H1 (cell line): Measurements from ENCODE around the gene HDGFL3. TPM values are rescaled to one million over a fixed set of nuclear protein-coding genes. Genes with fewer than 3 reads are reported as not detected.

Experiments used
- CTCF ChIA-PET: fragments of 300-600 bp; sonication (Branson Sonifier 250); formaldehyde crosslinking; loops from one replicate; lab custom pipeline; 2021; ENCODE audit not compliant: partially characterized antibody; lab: Charles Lee
- POLR2A ChIA-PET: fragments of 300-600 bp; sonication (Branson Sonifier 250); formaldehyde crosslinking; loops from one replicate; lab custom pipeline; 2021; ENCODE audit warnings: inconsistent platforms; ENCODE audit not compliant: partially characterized antibody; lab: Charles Lee
- DNase-seq, 2 experiments: peaks; one replicate each; pipeline versions ENCODE4 v3.0.0 to v3.0.0-alpha.2; 2010 to 2022; ENCODE audit warnings: low spot score in 2 of 2, low read depth in 1 of 2, mixed read lengths in 1 of 2
- FAIRE-seq: peaks from 2 replicates; lab custom pipeline; 2011; peaks lifted over from hg19 to GRCh38; lab: Jason Lieb, UNC
- H2AFZ ChIP-seq: 2 replicates; pipeline ENCODE4 v1.8.1; 2012; ENCODE audit warnings: low read length, inconsistent platforms
- H2AK5ac ChIP-seq: 2 replicates; pipeline ENCODE4 v1.6.1; 2013; ENCODE audit warnings: low read depth, low read length
- H2BK120ac ChIP-seq: replicated peaks from 2 replicates; pipeline ENCODE3; 2013; ENCODE audit warnings: low read depth, low read length, inconsistent platforms
- H2BK12ac ChIP-seq: 2 replicates; pipeline ENCODE4 v1.6.1; 2013; ENCODE audit warnings: low read depth, low read length
- H2BK15ac ChIP-seq: 2 replicates; pipeline ENCODE4 v1.6.1; 2013; ENCODE audit warnings: low read length
- H2BK20ac ChIP-seq: 2 replicates; pipeline ENCODE4 v1.6.1; 2013; ENCODE audit warnings: low read length
- H2BK5ac ChIP-seq: 2 replicates; pipeline ENCODE4 v1.6.1; 2013; ENCODE audit warnings: low read depth, low read length
- H3K14ac ChIP-seq: 2 replicates; pipeline ENCODE4 v1.6.1; 2013; ENCODE audit warnings: inconsistent platforms; ENCODE audit not compliant: insufficient read length
- H3K18ac ChIP-seq: 2 replicates; pipeline ENCODE4 v1.6.1; 2013; ENCODE audit warnings: low read length; ENCODE audit errors: extremely low read depth
- H3K23ac ChIP-seq: 2 replicates; pipeline ENCODE4 v1.6.1; 2013; ENCODE audit warnings: inconsistent platforms; ENCODE audit not compliant: insufficient read length
- H3K23me2 ChIP-seq: 2 replicates; pipeline ENCODE4 v1.6.1; 2013; ENCODE audit warnings: low read depth, low read length
- H3K27ac ChIP-seq: 2 replicates; pipeline ENCODE4 v1.6.1; 2011; ENCODE audit warnings: low read depth, low read length, inconsistent platforms
- H3K27me3 ChIP-seq, 4 experiments: replicated peaks in 1 of 4; 1 replicate in 1 of 4; 2 replicates in 3 of 4; pipeline versions ENCODE4 v1.6.1 to v1.8.1; 2011 to 2013; ENCODE audit warnings: low read length in 3 of 4, mild to moderate bottlenecking in 3 of 4, inconsistent platforms in 2 of 4, mixed read lengths in 2 of 4, moderate library complexity in 1 of 4; ENCODE audit not compliant: control insufficient read depth in 3 of 4, insufficient read depth in 3 of 4; ENCODE audit errors: extremely low read depth in 1 of 4
- H3K36me3 ChIP-seq, 4 experiments: 2 replicates each; pipeline versions ENCODE4 v1.6.1 to v1.8.1; 2011 to 2013; ENCODE audit warnings: mild to moderate bottlenecking in 4 of 4, low read length in 3 of 4, moderate library complexity in 2 of 4, control low read depth in 1 of 4, inconsistent platforms in 1 of 4; ENCODE audit not compliant: insufficient read depth in 4 of 4, control insufficient read depth in 2 of 4
- H3K4ac ChIP-seq: replicated peaks from 2 replicates; pipeline ENCODE3; 2013; ENCODE audit warnings: low read length, low read depth, mixed read lengths, inconsistent platforms; ENCODE audit not compliant: insufficient read length
- H3K4me1 ChIP-seq, 4 experiments: replicated peaks in 1 of 4; 1 replicate in 1 of 4; 2 replicates in 3 of 4; pipeline versions ENCODE4 v1.6.1 to v1.8.1; 2011 to 2013; ENCODE audit warnings: low read length in 3 of 4, inconsistent platforms in 2 of 4, mixed read lengths in 1 of 4; ENCODE audit not compliant: insufficient read depth in 4 of 4, control insufficient read depth in 3 of 4
- H3K4me2 ChIP-seq, 2 experiments: 2 replicates each; pipeline versions ENCODE4 v1.6.1 to v1.8.1; 2011 to 2013; ENCODE audit warnings: low read depth in 2 of 2, low read length in 2 of 2, control low read depth in 1 of 2, inconsistent platforms in 1 of 2, mild to moderate bottlenecking in 1 of 2; ENCODE audit not compliant: insufficient read depth in 1 of 2
- H3K4me3 ChIP-seq, 4 experiments: fragments of 200-600, 300-600 bp in 1 of 4; sonication (generic), shearing (Covaris generic), sonication (Bioruptor Twin) in 1 of 4; 2 replicates each; pipeline versions ENCODE4 v1.5.1 to v1.8.1; 2011 to 2016; ENCODE audit warnings: low read length in 4 of 4, low read depth in 3 of 4, control low read depth in 2 of 4, inconsistent platforms in 2 of 4, mild to moderate bottlenecking in 2 of 4, mixed read lengths in 1 of 4, moderate library complexity in 1 of 4; ENCODE audit not compliant: insufficient read depth in 2 of 4; ENCODE audit errors: extremely low read depth in 1 of 4
- H3K56ac ChIP-seq: replicated peaks from 2 replicates; pipeline ENCODE3; 2013; ENCODE audit warnings: low read depth, mild to moderate bottlenecking, mixed read lengths, low read length, inconsistent platforms; ENCODE audit not compliant: insufficient read length
- H3K79me1 ChIP-seq: 2 replicates; pipeline ENCODE4 v1.6.1; 2013; ENCODE audit warnings: low read depth, low read length, control low read depth
- H3K79me2 ChIP-seq, 2 experiments: 2 replicates each; pipeline versions ENCODE4 v1.6.1 to v1.8.1; 2012 to 2013; ENCODE audit warnings: low read length in 2 of 2, mild to moderate bottlenecking in 2 of 2, inconsistent platforms in 1 of 2; ENCODE audit not compliant: insufficient read depth in 2 of 2, control insufficient read depth in 1 of 2
- H3K9ac ChIP-seq, 4 experiments: replicated peaks in 1 of 4; 1 replicate in 1 of 4; 2 replicates in 3 of 4; pipeline versions ENCODE4 v1.6.1 to v1.8.1; 2011 to 2013; ENCODE audit warnings: low read depth in 3 of 4, low read length in 3 of 4, control low read depth in 2 of 4, mild to moderate bottlenecking in 2 of 4, moderate library complexity in 2 of 4, inconsistent platforms in 1 of 4; ENCODE audit errors: extremely low read depth in 1 of 4
- H3K9me3 ChIP-seq, 2 experiments: 2 replicates each; pipeline versions ENCODE4 v1.6.1 to v1.8.1; 2012 to 2013; ENCODE audit warnings: mild to moderate bottlenecking in 2 of 2, moderate library complexity in 2 of 2, control low read depth in 1 of 2, inconsistent platforms in 1 of 2, low read depth in 1 of 2, low read length in 1 of 2, mixed read lengths in 1 of 2; ENCODE audit not compliant: insufficient read depth in 2 of 2
- H4K20me1 ChIP-seq, 2 experiments: replicated peaks in 1 of 2; 2 replicates each; pipeline versions ENCODE3 to v1.8.1; 2011 to 2013; ENCODE audit warnings: inconsistent platforms in 2 of 2, low read length in 2 of 2, mild to moderate bottlenecking in 1 of 2; ENCODE audit not compliant: insufficient read depth in 2 of 2, control insufficient read depth in 1 of 2
- H4K5ac ChIP-seq: 2 replicates; pipeline ENCODE4 v1.6.1; 2013; ENCODE audit warnings: low read length, low read depth, mixed read lengths, inconsistent platforms; ENCODE audit not compliant: insufficient read length
- H4K8ac ChIP-seq: 2 replicates; pipeline ENCODE4 v1.8.0; 2013; ENCODE audit warnings: mild to moderate bottlenecking, moderate library complexity, low read length, inconsistent platforms; ENCODE audit not compliant: insufficient read depth; ENCODE audit errors: extremely low read depth
- H4K91ac ChIP-seq: replicated peaks from 2 replicates; pipeline ENCODE3; 2013; ENCODE audit warnings: low read length, mixed read lengths, inconsistent platforms; ENCODE audit not compliant: insufficient read length
- BACH1 ChIP-seq: IDR thresholded peaks from 2 replicates; pipeline ENCODE4 v1.6.1; 2012; ENCODE audit warnings: low read length, improper control_type of control experiment
- E2F6 ChIP-seq: IDR thresholded peaks from 2 replicates; pipeline ENCODE4 v1.6.1; 2012; ENCODE audit warnings: inconsistent platforms
- FOSL1 ChIP-seq: IDR thresholded peaks from 2 replicates; pipeline ENCODE4 v1.6.1; 2011; ENCODE audit warnings: mild to moderate bottlenecking, low read depth, low read length, moderate library complexity; ENCODE audit not compliant: insufficient read depth
- HDAC2 ChIP-seq, 2 experiments: fragments of 300-600 bp in 1 of 2; sonication (generic) in 1 of 2; IDR thresholded peaks; 2 replicates each; pipeline ENCODE4 v1.6.1; 2011 to 2012; ENCODE audit warnings: low read depth in 2 of 2, low read length in 2 of 2, mild to moderate bottlenecking in 2 of 2, moderate library complexity in 2 of 2, borderline replicate concordance in 1 of 2, inconsistent platforms in 1 of 2
- KDM5A ChIP-seq: fragments of 200-600 bp; IDR thresholded peaks from 2 replicates; pipeline ENCODE4 v1.7.1; 2012; ENCODE audit warnings: mild to moderate bottlenecking, low read length, inconsistent platforms, mixed read lengths
- RFX5 ChIP-seq: IDR thresholded peaks from 2 replicates; pipeline ENCODE4 v1.6.1; 2011; ENCODE audit warnings: low read depth, low read length, improper control_type of control experiment, borderline replicate concordance
- RNF2 ChIP-seq: fragments of 200-900, 300-1000 bp; sonication (generic); IDR thresholded peaks from 2 replicates; pipeline ENCODE4 v1.7.1; 2016; ENCODE audit warnings: borderline replicate concordance, low read depth, mild to moderate bottlenecking, antibody characterized with exemption, low read length; ENCODE audit not compliant: poor library complexity, severe bottlenecking; ENCODE audit errors: missing control alignments
- SAP30 ChIP-seq: fragments of 300-600 bp; sonication (generic); IDR thresholded peaks from 2 replicates; pipeline ENCODE4 v1.7.1; 2012; ENCODE audit warnings: low read length, moderate library complexity, mild to moderate bottlenecking, inconsistent platforms; ENCODE audit not compliant: insufficient read depth, insufficient replicate concordance
- SIX5 ChIP-seq: IDR thresholded peaks from 2 replicates; pipeline ENCODE4 v1.6.1; 2011; ENCODE audit warnings: mild to moderate bottlenecking, low read depth, low read length
- TAF1 ChIP-seq: IDR thresholded peaks from 2 replicates; pipeline ENCODE4 v1.6.1; 2011; ENCODE audit warnings: mild to moderate bottlenecking, low read depth, low read length
- TCF12 ChIP-seq: IDR thresholded peaks from 2 replicates; pipeline ENCODE4 v1.6.1; 2011; ENCODE audit warnings: low read depth, mild to moderate bottlenecking, low read length
- TEAD4 ChIP-seq: IDR thresholded peaks from 2 replicates; pipeline ENCODE4 v1.6.1; 2012; ENCODE audit warnings: low read depth, low read length, inconsistent platforms, mixed read lengths
- WGBS, 2 experiments: shearing (Covaris generic) in 1 of 2; methylation state at CpG; one replicate each; pipeline versions ENCODE4 v1.1.6 to v1.1.7; 2013 to 2015; ENCODE audit warnings: low lambda C conversion rate in 2 of 2, mixed read lengths in 2 of 2, inconsistent platforms in 1 of 2, low coverage in 1 of 2, missing lambda C conversion rate in 1 of 2; ENCODE audit not compliant: insufficient replicate concordance in 2 of 2, insufficient coverage in 1 of 2, insufficient read length in 1 of 2; ENCODE audit errors: extremely low coverage in 1 of 2, missing lambda C conversion rate in 1 of 2; 5-methylcytosine and 5-hydroxymethylcytosine counted together
- polyA plus RNA-seq, 7 experiments: library from polyadenylated mRNA; depleted of rRNA in 3 of 7; stranded (reverse) in 5 of 7; unstranded in 2 of 7; fragments of >200 nt in 5 of 7; fragments of 200-250 nt in 2 of 7; gene quantifications; 1 replicate in 5 of 7; 2 replicates in 1 of 7; 4 replicates in 1 of 7; pipeline versions ENCODE4 v1.2.1 to v1.2.3, GENCODE V29; 2011 to 2013; ENCODE audit warnings: missing spikeins in 2 of 7, mixed read lengths in 2 of 7
- total RNA-seq: library from RNA; stranded (reverse); fragmentation: NEBNext Ultra II Directional; extraction: Animal tissue kit (Norgen Biotek cat#: 25700); gene quantifications from 2 replicates; pipeline ENCODE4 v1.2.1, GENCODE V29; 2021

HDGFL3 gene
- total and polyA plus RNA-seq, 2 of the 8 experiments (the other 6 are each of a cell fraction or from before 2014, with no cell fraction given) = 14.1 to 149 TPM

DNA sequence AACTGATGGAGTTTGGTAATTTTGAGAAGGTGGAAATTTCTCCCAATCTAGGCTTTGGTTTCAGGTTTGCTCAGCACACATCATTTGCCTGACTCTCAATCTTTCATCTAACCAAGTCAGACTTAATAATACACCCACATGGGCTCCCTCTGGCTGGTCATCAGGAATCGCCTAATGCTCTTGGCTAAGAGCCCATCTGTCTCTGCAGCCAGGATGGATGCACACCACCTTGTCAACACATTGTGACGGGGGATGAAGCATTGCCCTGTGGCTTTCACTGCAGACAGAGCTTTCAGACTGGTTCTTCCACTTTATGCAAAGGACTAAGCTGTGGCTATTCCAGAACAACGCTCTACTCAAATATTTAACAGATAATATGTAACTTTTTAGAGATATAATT is 3.0 kb upstream of the HDGFL3 start:
- POLR2A ChIA-PET = interaction anchor here (0.5 to 0.7 kb wide), 2 partner anchors 10 to 172 kb away, joined by 3 to 4 read pairs; no protein-coding TSS in a partner anchor
- Histone ChIP-seq H4K5ac (no peak overlapping the region), H4K20me1 (peaks cover 0 to 2% of the 10 kb centered on the region in 2 experiments), H3K27ac (no peak overlapping the region), H3K36me3 (no peaks in the 10 kb centered on the region), H3K4me3 (no peak overlapping the region), H3K79me2 (peaks cover 5 to 13% of the 10 kb centered on the region in 2 experiments; a peak in 3 of 4 replicates), H3K9ac (no peak overlapping the region), H2BK5ac (no peak overlapping the region), H3K27me3 (no peaks in the 10 kb centered on the region; a peak in 1 of 7 replicates), H3K23me2 (peaks cover 4% of the 10 kb centered on the region; the same call in 1 of the 2 replicates), H2BK15ac (no peak overlapping the region), H2BK12ac (no peak overlapping the region), H3K4me2 (no peak overlapping the region), H2AFZ (no peak overlapping the region), H3K4me1 (peaks cover 0 to 10% (median 4%) of the 10 kb centered on the region in 4 experiments; a peak in 5 of 7 replicates), H3K23ac (no peak overlapping the region), H4K8ac (no peak overlapping the region), H3K9me3 (no peaks in the 10 kb centered on the region), H2BK20ac (no peak overlapping the region), H3K18ac (no peak overlapping the region), H3K79me1 (no peaks in the 10 kb centered on the region), H3K4ac (no peak overlapping the region), H2AK5ac (no peak overlapping the region), H2BK120ac (no peak overlapping the region), H4K91ac (no peak overlapping the region), H3K14ac (no peak overlapping the region), H3K56ac (no peak overlapping the region)
- 83% methylated on average over 3 of the region's 3 CpGs; no CpG with 5 or more reads in 1 of the 2 experiments for WGBS, 2 experiments
- FAIRE-seq = no peak
- no peak for DNase-seq
- CTCF ChIA-PET = interaction anchor here (1.1 to 2.0 kb wide), 3 partner anchors 10 to 225 kb away, joined by 4 to 6 read pairs (median 6); no protein-coding TSS in a partner anchor
- no peak for TF ChIP-seq HDAC2 (IDR thresholded peaks at IDR 0.05; ENCODE audit: borderline replicate concordance in 1 of 2, low read depth in 2 of 2, low read length in 2 of 2)
- no peak for TF ChIP-seq RNF2
- no peak for TF ChIP-seq TEAD4
- no peak for TF ChIP-seq SIX5
- TF ChIP-seq TCF12 = no peak
- TF ChIP-seq KDM5A = no peak
- TF ChIP-seq E2F6 = no peak
- TF ChIP-seq SAP30 = no peak
- TF ChIP-seq FOSL1 = no peak
- no peak for TF ChIP-seq TAF1
- TF ChIP-seq BACH1 = no peak
- TF ChIP-seq RFX5 = no peak
